HCT116 (cell line): Measurements from ENCODE around the gene CSAD. TPM values are rescaled to one million over a fixed set of nuclear protein-coding genes. Genes with fewer than 3 reads are reported as not detected.
A peak's percentile ranks its signal among the peaks of the same experiment; 100 is the strongest.

Experiments used
- ATAC-seq: fragments of 200-7000 bp; cut with Tn5 transposase; 2 replicates; pipeline ENCODE4 v1.9.1; 2020; ENCODE audit warnings: mild to moderate bottlenecking, moderate library complexity
- BruUV-seq: library from RNA; stranded (reverse); fragments of 400-500 nt; replicated peaks from 2 replicates; lab custom pipeline; 2021; lab: Mats Ljungman, UMichigan
- CTCF ChIA-PET: fragments of 300-600 bp; sonication (Branson Sonifier 250); formaldehyde crosslinking; loops from one replicate; lab custom pipeline; 2021; ENCODE audit warnings: antibody characterized with exemption; lab: Charles Lee
- POLR2A ChIA-PET: fragments of 300-600, 350-600 bp; sonication (Branson Sonifier 250); formaldehyde crosslinking; loops from one replicate; lab custom pipeline; 2021; ENCODE audit warnings: antibody characterized with exemption; lab: Charles Lee
- RAD21 ChIA-PET, 2 experiments: fragments of 300-600 bp; sonication (Branson Sonifier 250); formaldehyde crosslinking; loops; one replicate each; lab custom pipeline; 2023; ENCODE audit warnings: low total read pairs in 2 of 2; ENCODE audit not compliant: uncharacterized antibody in 2 of 2, unreplicated experiment in 2 of 2, low non-redundant PET in 1 of 2; lab: Charles Lee
- DNase-seq: peaks from one replicate; pipeline ENCODE4 v3.0.0-alpha.2; 2010; ENCODE audit warnings: low read depth, low spot score
- H2AFZ ChIP-seq: fragments of 200-600 bp; shearing (Covaris generic), sonication (generic); 2 replicates; pipeline ENCODE4 v1.6.1; 2017; ENCODE audit warnings: low read depth, mixed run types, mixed read lengths, antibody characterized with exemption, low read length; ENCODE audit not compliant: poor library complexity, severe bottlenecking
- H3K27ac ChIP-seq: 2 replicates; pipeline ENCODE4 v1.5.1; 2012; ENCODE audit warnings: low read depth, low read length
- H3K27me3 ChIP-seq: fragments of 200-600 bp; sonication (generic); 2 replicates; pipeline ENCODE4 v1.6.1; 2016; ENCODE audit warnings: mixed run types, low read length, mixed read lengths; ENCODE audit not compliant: insufficient read depth
- H3K36me3 ChIP-seq, 2 experiments: fragments of 200-500 bp in 1 of 2; fragments of 200-600 bp in 1 of 2; sonication (Bioruptor generic) in 1 of 2; sonication (generic) in 1 of 2; 2 replicates each; pipeline versions ENCODE4 v1.5.1 to v1.6.1; 2014 to 2016; ENCODE audit warnings: low read length in 2 of 2, inconsistent platforms in 1 of 2, mixed read lengths in 1 of 2, mixed run types in 1 of 2; ENCODE audit not compliant: insufficient read depth in 2 of 2, control insufficient read depth in 1 of 2
- H3K4me1 ChIP-seq, 2 experiments: fragments of 200-600 bp in 1 of 2; sonication (generic) in 1 of 2; 2 replicates each; pipeline versions ENCODE4 v1.5.1 to v1.6.1; 2012 to 2017; ENCODE audit warnings: low read length in 2 of 2, inconsistent platforms in 1 of 2, mild to moderate bottlenecking in 1 of 2, mixed read lengths in 1 of 2, mixed run types in 1 of 2, moderate library complexity in 1 of 2; ENCODE audit not compliant: insufficient read depth in 2 of 2, control insufficient read depth in 1 of 2
- H3K4me2 ChIP-seq: fragments of 200-600 bp; sonication (generic); 2 replicates; pipeline ENCODE4 v1.6.1; 2017; ENCODE audit warnings: mixed run types, low read length, mixed read lengths
- H3K4me3 ChIP-seq, 2 experiments: fragments of 200-600 bp in 1 of 2; sonication (generic) in 1 of 2; replicated peaks in 1 of 2; 2 replicates each; pipeline ENCODE4 v1.5.1; 2011 to 2016; ENCODE audit warnings: low read length in 2 of 2, control low read depth in 1 of 2, low read depth in 1 of 2, mild to moderate bottlenecking in 1 of 2, mixed read lengths in 1 of 2, mixed run types in 1 of 2
- H3K79me2 ChIP-seq: fragments of 200-600 bp; sonication (generic); 2 replicates; pipeline ENCODE4 v1.6.1; 2017; ENCODE audit warnings: mild to moderate bottlenecking, mixed run types, low read length, moderate library complexity, mixed read lengths; ENCODE audit not compliant: insufficient read depth
- H3K9ac ChIP-seq: fragments of 200-600 bp; sonication (generic); 2 replicates; pipeline ENCODE4 v1.6.1; 2016; ENCODE audit warnings: low read length, mixed read lengths
- H3K9me2 ChIP-seq: fragments of 200-600 bp; sonication (generic), shearing (Covaris generic); 2 replicates; pipeline ENCODE4 v1.6.1; 2017; ENCODE audit warnings: mixed run types, mild to moderate bottlenecking, moderate library complexity; ENCODE audit not compliant: insufficient read depth
- H3K9me3 ChIP-seq, 2 experiments: fragments of 200-500 bp in 1 of 2; fragments of 200-600 bp in 1 of 2; sonication (Bioruptor generic) in 1 of 2; sonication (generic) in 1 of 2; 2 replicates each; pipeline ENCODE4 v1.6.1; 2014 to 2017; ENCODE audit warnings: low read length in 2 of 2, mixed read lengths in 2 of 2, inconsistent platforms in 1 of 2, low read depth in 1 of 2, mild to moderate bottlenecking in 1 of 2, mixed run types in 1 of 2, moderate library complexity in 1 of 2; ENCODE audit not compliant: control insufficient read depth in 1 of 2, insufficient read depth in 1 of 2
- H4K20me1 ChIP-seq: fragments of 200-600 bp; sonication (generic), shearing (Covaris generic); 2 replicates; pipeline ENCODE4 v1.6.1; 2017; ENCODE audit warnings: mixed run types, mild to moderate bottlenecking, moderate library complexity; ENCODE audit not compliant: insufficient read depth
- CEBPB ChIP-seq: IDR thresholded peaks from 2 replicates; pipeline ENCODE4 v1.6.1; 2012; ENCODE audit warnings: low read depth
- EZH2 ChIP-seq: fragments of 200-600 bp; sonication (generic); IDR thresholded peaks from 2 replicates; pipeline ENCODE4 v1.6.1; 2017; ENCODE audit warnings: antibody characterized with exemption, mixed run types
- SIN3A ChIP-seq: IDR thresholded peaks from 2 replicates; pipeline ENCODE4 v1.6.1; 2012; ENCODE audit warnings: low read depth
- ZNF274 ChIP-seq: fragments of 200-500 bp; sonication (Bioruptor generic); IDR thresholded peaks from 2 replicates; pipeline ENCODE4 v1.6.1; 2014; ENCODE audit warnings: mild to moderate bottlenecking, low read depth, low read length, inconsistent platforms
- intact Hi-C: fragments of 100-400 bp; cut with micrococcal nuclease; formaldehyde crosslinking; loops from 2 replicates; pipeline ENCODE4 v1.10.0; 2022
- total RNA-seq: library from RNA; stranded (reverse); gene quantifications from one replicate; pipeline ENCODE4 v1.2.1, GENCODE V29; 2021; ENCODE audit not compliant: unreplicated experiment
- TF ChIP-seq, protein P1 (sequence below): IDR thresholded peaks from 2 replicates; pipeline ENCODE4 v1.6.1; 2011; ENCODE audit warnings: mild to moderate bottlenecking, low read length, moderate library complexity; ENCODE audit not compliant: insufficient replicate concordance; ENCODE audit errors: extremely low read depth
- TF ChIP-seq, protein P2 (sequence below): IDR thresholded peaks from 2 replicates; pipeline ENCODE4 v1.6.1; 2012

CSAD gene
- total RNA-seq, 1 experiment from 2014 or later: 20.3 TPM

DNA sequence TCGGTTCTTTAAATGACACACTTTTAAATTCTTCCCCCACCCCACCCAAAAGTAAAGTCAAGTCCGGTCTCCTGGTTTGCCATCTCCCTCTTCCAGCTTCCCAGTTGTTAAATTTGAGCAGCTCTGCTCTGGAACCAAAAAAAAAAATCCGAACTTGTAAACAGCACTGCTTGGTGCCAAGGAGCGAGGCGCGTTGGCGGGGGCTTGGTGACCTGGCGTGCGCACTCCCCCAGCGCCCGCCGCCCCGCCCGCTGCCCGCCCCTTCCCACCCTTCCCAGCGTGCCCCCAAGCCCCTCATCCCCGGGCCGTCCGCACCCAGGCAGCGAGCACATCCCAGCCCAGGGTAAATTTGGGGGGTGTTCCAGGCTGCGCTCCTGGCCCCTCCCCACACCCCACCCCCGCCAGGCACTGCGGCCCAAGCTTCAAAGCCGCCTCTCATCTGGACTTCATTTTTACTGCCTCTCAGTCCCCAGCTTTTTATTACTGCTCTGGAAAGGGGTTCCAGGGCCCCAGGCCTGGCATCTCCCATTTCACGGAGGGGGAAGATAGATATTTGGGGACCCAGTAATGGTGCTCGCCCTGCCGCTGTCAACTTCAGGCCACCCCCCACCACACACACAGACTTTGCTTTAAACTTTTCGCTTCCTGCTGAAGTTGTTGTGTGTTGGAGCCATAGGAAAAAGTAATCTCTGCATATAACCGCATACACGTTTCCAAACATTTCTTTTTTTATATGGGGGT lies 38.0 kb upstream of the CSAD start:
- CTCF ChIA-PET: interaction anchor here (1.4 to 1.6 kb wide), 3 partner anchors 102 to 153 kb away, joined by 4 to 5 read pairs (median 5); partner anchors contain the start of gene AAAS
- peak overlapping the region; percentile 93 for H3K9ac ChIP-seq
- POLR2A ChIA-PET: interaction anchor here (0.6 to 1.4 kb wide), 2 partner anchors 12 to 147 kb away, joined by 3 read pairs; no protein-coding TSS in a partner anchor
- peaks cover 1 to 2% of the 10 kb centered on the region in 2 experiments; a peak in 2 of 4 replicates for H3K36me3 ChIP-seq
- no peaks in the 10 kb centered on the region for H3K9me3 ChIP-seq
- TF ChIP-seq ZNF274 (no peak), EZH2 (no peak), CEBPB (no peak), SIN3A (no peak)
- TF ChIP-seq, protein P1, sequence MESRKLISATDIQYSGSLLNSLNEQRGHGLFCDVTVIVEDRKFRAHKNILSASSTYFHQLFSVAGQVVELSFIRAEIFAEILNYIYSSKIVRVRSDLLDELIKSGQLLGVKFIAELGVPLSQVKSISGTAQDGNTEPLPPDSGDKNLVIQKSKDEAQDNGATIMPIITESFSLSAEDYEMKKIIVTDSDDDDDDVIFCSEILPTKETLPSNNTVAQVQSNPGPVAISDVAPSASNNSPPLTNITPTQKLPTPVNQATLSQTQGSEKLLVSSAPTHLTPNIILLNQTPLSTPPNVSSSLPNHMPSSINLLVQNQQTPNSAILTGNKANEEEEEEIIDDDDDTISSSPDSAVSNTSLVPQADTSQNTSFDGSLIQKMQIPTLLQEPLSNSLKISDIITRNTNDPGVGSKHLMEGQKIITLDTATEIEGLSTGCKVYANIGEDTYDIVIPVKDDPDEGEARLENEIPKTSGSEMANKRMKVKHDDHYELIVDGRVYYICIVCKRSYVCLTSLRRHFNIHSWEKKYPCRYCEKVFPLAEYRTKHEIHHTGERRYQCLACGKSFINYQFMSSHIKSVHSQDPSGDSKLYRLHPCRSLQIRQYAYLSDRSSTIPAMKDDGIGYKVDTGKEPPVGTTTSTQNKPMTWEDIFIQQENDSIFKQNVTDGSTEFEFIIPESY: no peak
- TF ChIP-seq, protein P2, sequence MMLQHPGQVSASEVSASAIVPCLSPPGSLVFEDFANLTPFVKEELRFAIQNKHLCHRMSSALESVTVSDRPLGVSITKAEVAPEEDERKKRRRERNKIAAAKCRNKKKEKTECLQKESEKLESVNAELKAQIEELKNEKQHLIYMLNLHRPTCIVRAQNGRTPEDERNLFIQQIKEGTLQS: no peak
- peak overlapping the region; percentile 72 to 88 for H3K4me3 ChIP-seq
- peak overlapping the region; percentile 100 for H3K4me2 ChIP-seq
- H2AFZ ChIP-seq: no peak overlapping the region
- ATAC-seq (no peak), DNase-seq (no peak)
- H3K79me2 ChIP-seq: peaks cover 40% of the 10 kb centered on the region
- no peaks in the 10 kb centered on the region for H3K9me2 ChIP-seq
- peaks cover 37 to 66% of the 10 kb centered on the region in 2 experiments for H3K4me1 ChIP-seq
- H3K27ac ChIP-seq: peak overlapping the region; percentile 99
- H4K20me1 ChIP-seq: no peaks in the 10 kb centered on the region
- H3K27me3 ChIP-seq: no peaks in the 10 kb centered on the region
- intact Hi-C loops: loop anchor here (1.0 kb wide), 1 partner anchor 50 kb away; the partner anchor contains the start of gene ESPL1
- BruUV-seq: no TSS peak
- RAD21 ChIA-PET: interaction anchor here in 1 of 2 experiments (0.6 kb wide), 1 partner anchor 1071 kb away, joined by 3 read pairs; no protein-coding TSS in a partner anchor
